Measurements from ENCODE around the gene NDUFAF5. TPM values are rescaled to one million over a fixed set of nuclear protein-coding genes. Genes with fewer than 3 reads are reported as not detected.

Gene NDUFAF5
- total RNA-seq, 1 experiment from 2014 or later: 40.2 TPM

DNA sequence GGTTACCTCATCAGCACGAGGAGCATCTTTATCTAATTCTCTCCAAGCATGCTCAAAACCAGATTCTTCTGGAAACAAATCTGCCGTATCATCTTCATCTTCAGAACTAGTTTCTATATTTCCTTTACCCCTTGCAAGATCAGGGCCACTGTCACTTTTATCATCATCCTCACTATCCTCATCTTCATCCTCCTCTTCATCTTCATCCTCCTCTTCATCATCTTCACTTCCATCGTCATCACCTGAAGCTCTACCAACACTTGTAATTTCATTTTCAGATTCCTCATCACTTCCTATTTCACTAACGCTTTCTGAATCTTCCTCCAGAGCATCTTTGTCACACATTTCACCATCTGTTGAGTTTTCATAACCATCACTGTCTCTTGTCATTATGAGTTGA is 9.0 kb upstream of the NDUFAF5 start:
- no peak overlapping the region for H3K27ac ChIP-seq (ENCODE audit: insufficient read length, low read depth, low read length)
- no peaks in the 10 kb centered on the region for H3K27me3 ChIP-seq (ENCODE audit: insufficient read depth, low read length)
- no peaks in the 10 kb centered on the region for H3K23me2 ChIP-seq (ENCODE audit: insufficient read length, low read depth, low read length, poor library complexity, severe bottlenecking)
- no peak for DNase-seq
- no peak overlapping the region for H3K27ac Mint-ChIP-seq
- no peaks in the 10 kb centered on the region for H3K4me1 ChIP-seq (ENCODE audit: insufficient read depth, low read length)
- H3K4ac ChIP-seq (ENCODE audit: low read depth, low read length): no peak overlapping the region
- H3K56ac ChIP-seq (ENCODE audit: insufficient read length, low read depth, low read length): no peak overlapping the region
- H3K4me3 Mint-ChIP-seq: no peak overlapping the region
- H2BK12ac ChIP-seq (ENCODE audit: insufficient read length, low read depth, low read length): no peak overlapping the region
- no peak overlapping the region for H4K91ac ChIP-seq (ENCODE audit: insufficient read length, low read depth, low read length)
- H2BK5ac ChIP-seq (ENCODE audit: insufficient read length, low read length): no peak overlapping the region
- no peak overlapping the region for H2AK5ac ChIP-seq (ENCODE audit: insufficient read length, low read length)
- H4K20me1 ChIP-seq (ENCODE audit: control insufficient read depth, insufficient read depth, insufficient read length): no peaks in the 10 kb centered on the region
- no peaks in the 10 kb centered on the region for H3K9me3 Mint-ChIP-seq
- H3K79me1 ChIP-seq (ENCODE audit: insufficient read depth, low read depth, low read length, poor library complexity, severe bottlenecking): peaks cover 4% of the 10 kb centered on the region
- 100% methylated on average over 1 of the region's 4 CpGs for WGBS (ENCODE audit: extremely low coverage, insufficient read length, low lambda C conversion rate)
- TF ChIP-seq, protein P1, sequence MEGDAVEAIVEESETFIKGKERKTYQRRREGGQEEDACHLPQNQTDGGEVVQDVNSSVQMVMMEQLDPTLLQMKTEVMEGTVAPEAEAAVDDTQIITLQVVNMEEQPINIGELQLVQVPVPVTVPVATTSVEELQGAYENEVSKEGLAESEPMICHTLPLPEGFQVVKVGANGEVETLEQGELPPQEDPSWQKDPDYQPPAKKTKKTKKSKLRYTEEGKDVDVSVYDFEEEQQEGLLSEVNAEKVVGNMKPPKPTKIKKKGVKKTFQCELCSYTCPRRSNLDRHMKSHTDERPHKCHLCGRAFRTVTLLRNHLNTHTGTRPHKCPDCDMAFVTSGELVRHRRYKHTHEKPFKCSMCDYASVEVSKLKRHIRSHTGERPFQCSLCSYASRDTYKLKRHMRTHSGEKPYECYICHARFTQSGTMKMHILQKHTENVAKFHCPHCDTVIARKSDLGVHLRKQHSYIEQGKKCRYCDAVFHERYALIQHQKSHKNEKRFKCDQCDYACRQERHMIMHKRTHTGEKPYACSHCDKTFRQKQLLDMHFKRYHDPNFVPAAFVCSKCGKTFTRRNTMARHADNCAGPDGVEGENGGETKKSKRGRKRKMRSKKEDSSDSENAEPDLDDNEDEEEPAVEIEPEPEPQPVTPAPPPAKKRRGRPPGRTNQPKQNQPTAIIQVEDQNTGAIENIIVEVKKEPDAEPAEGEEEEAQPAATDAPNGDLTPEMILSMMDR (conservative IDR thresholded peaks at IDR 0.05): no peak
- no peak overlapping the region for H3K18ac ChIP-seq (ENCODE audit: insufficient read length, low read depth, low read length)
- H4K8ac ChIP-seq (replicated peaks; ENCODE audit: insufficient read length, low read depth, low read length): no peak overlapping the region
- peaks cover 3% of the 10 kb centered on the region; the same call in 1 of the 2 replicates for H3K79me2 ChIP-seq (ENCODE audit: insufficient read depth, low read length)
- no peaks in the 10 kb centered on the region for H3K27me3 Mint-ChIP-seq (ENCODE audit: low read depth)
- no peak overlapping the region for H3K9ac ChIP-seq (ENCODE audit: extremely low read depth, insufficient read length, low read length)
- H2BK120ac ChIP-seq (ENCODE audit: low read depth, low read length, poor library complexity, severe bottlenecking): no peak overlapping the region
- no peak overlapping the region for H2BK15ac ChIP-seq (ENCODE audit: low read depth, low read length)
- H3K23ac ChIP-seq (ENCODE audit: insufficient read length, low read depth, low read length): no peak overlapping the region
- H4K5ac ChIP-seq (ENCODE audit: insufficient read length, low read depth, low read length): no peak overlapping the region
- no peak overlapping the region for H3K14ac ChIP-seq (ENCODE audit: insufficient read depth, low read length)
- H2BK20ac ChIP-seq (ENCODE audit: low read depth, low read length, poor library complexity, severe bottlenecking): no peak overlapping the region
- H3K36me3 Mint-ChIP-seq (ENCODE audit: insufficient read depth in 1 of 3, low read depth in 3 of 3): peaks cover 42 to 82% (median 67%) of the 10 kb centered on the region in 3 experiments
- no peak overlapping the region for H2AFZ ChIP-seq (ENCODE audit: low read length)
- H3K4me1 Mint-ChIP-seq: no peaks in the 10 kb centered on the region
- no peaks in the 10 kb centered on the region for H3K9me3 ChIP-seq (ENCODE audit: control insufficient read depth, low read depth, low read length)
- no peak overlapping the region for H3K4me2 ChIP-seq (ENCODE audit: insufficient read depth, insufficient read length, low read length)
- no peak overlapping the region for H3T11ph ChIP-seq (ENCODE audit: low read length)

All from H9 (cell line).